ENCODE data around the gene PIF1.

PIF1 gene

DNA sequence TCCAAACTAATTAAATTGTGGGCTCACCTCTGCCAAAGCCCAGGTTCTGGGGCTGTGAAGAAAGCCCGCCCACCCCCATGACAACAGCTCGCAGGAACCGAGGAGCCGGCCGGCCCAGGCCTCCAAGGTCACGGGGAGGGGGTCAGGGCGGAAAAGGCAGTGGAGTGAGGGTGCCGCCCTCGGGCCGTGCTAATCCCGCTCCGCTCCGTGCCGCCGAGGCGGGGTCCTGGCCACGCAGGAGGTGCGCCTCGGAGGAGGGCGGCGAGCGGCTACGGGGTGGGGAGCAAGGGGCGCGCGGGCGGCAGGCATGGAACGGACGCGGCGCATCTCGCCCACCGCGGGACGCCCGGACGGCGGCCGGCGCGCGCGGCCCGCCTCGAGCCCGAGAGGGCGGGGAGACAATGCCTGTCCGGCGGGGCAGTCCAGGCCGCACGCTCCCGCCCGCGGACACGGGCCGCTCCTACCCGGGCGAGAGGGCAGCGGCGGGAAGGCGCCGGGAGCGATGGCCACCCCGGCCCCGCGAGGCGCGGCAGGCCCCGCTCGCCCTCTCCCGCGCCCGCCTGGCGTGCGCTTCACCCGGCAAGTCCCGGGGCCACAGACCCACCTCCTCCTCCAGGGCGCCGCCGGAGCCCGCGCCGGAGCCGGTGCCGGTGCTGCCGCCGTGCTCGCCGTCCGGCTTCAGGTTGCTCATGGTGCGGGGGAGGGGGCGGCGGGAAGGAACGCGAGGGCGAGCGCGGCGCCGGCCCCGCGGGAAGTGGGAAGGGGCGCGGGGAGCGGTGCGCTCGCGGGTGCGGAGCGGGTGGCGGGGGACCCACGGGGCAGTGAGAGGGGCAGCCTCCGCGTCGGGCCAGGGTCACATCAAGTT, 50.6 kb downstream of the PIF1 start:
- DNase-seq (ENCODE audit: low read depth), result no peak

- no peak for DNase-seq (ENCODE audit: low read depth)
Observed at GRCh38 chr15:64774037-64774628, 51.3 kb downstream of the PIF1 start.

GRCh38 chr15:64773606-64774005, 51.8 kb downstream of the PIF1 start:
- no peak for DNase-seq (ENCODE audit: low read depth)

GRCh38 chr15:64772964-64773363, 52.5 kb downstream of the PIF1 start:
- no peak for DNase-seq (ENCODE audit: low read depth)

- no peak for DNase-seq (ENCODE audit: low read depth)
Observed at GRCh38 chr15:64772488-64772887, 53.0 kb downstream of the PIF1 start.

GRCh38 chr15:64770626-64771025, 54.8 kb downstream of the PIF1 start:
- no peak for DNase-seq (ENCODE audit: low read depth)

DNA sequence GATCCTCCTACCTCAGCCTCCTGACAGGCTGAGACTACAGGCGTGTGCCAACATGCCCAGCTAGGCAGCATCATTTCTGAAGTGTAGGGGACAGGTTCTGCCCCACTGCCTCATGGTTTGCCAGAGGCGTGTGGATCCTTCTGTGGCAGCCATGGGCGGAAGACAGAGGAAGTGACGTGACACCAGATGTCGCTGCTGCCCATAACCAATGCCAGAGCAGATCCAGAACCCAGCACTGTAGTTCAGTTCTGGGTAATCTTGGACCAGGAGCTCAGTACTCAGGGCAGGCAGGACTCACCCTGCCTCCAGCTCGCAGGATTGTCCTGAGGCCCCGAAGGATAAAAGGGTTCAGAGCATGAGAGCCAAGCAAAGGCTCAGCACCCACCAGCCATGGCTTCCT, 58.2 kb downstream of the PIF1 start:
- DNase-seq (ENCODE audit: low read depth), result no peak

- no peak for DNase-seq (ENCODE audit: low read depth)
Observed at GRCh38 chr15:64766058-64766457, 59.4 kb downstream of the PIF1 start.

Measured in stimulated activated CD8-positive, alpha-beta memory T cell treated with anti-CD3 and anti-CD28 coated beads, Interleukin-12 subunit alpha, Interleukin-12 subunit beta, amount 100 ng/mL, for 1 hour (primary cell).